Measurements from ENCODE around the gene TPSD1. TPM values are rescaled to one million over a fixed set of nuclear protein-coding genes. Genes with fewer than 3 reads are reported as not detected.

The TPSD1 gene
- total and polyA plus RNA-seq, 2 donors (not counting 1 experiment from before 2014, with no cell fraction given), result not detected

DNA sequence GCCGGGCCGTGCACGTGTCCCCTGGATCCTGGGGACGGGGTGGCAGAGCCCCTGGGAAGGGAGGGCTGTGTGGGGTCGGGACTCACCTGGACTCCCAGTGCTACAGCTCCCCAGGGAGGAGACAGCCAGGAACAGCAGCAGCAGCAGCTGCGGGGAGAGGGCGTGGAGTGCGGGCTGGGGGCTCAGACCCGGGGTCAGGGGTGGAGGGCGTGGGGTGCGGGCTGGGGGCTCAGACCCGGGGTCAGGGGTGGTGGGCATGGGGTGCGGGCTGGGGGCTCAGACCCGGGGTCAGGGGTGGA lies 20.7 kb downstream of the TPSD1 start:
- no peaks in the 10 kb centered on the region for H3K4me1 Mint-ChIP-seq
- Histone ChIP-seq H3K79me2 (ENCODE audit: control insufficient read depth, insufficient read depth, low read length) (no peaks in the 10 kb centered on the region), H3K36me3 (replicated peaks in 1 of 2; ENCODE audit: control extremely low read depth in 1 of 2, control insufficient read depth in 1 of 2, extremely low read depth in 1 of 2, insufficient read depth in 2 of 2, low read length in 1 of 2) (no peaks in the 10 kb centered on the region), H3K9ac (ENCODE audit: low read length) (no peak overlapping the region), H2AFZ (ENCODE audit: insufficient read depth, low read depth, low read length, poor library complexity, severe bottlenecking) (no peak overlapping the region), H3K27me3 (replicated peaks in 1 of 4; ENCODE audit: control extremely low read depth in 1 of 4, control insufficient read depth in 3 of 4, insufficient read depth in 4 of 4, low read length in 3 of 4) (peaks cover 0 to 20% (median 1%) of the 10 kb centered on the region in 4 experiments), H4K20me1 (ENCODE audit: control insufficient read depth, insufficient read depth, low read length, poor library complexity, severe bottlenecking) (no peaks in the 10 kb centered on the region), H3K27ac (ENCODE audit: low read length in 2 of 2) (no peak overlapping the region), H3K4me3 (ENCODE audit: control extremely low read depth in 1 of 5, extremely low read depth in 1 of 5, insufficient read depth in 1 of 5, low read depth in 2 of 5, low read length in 4 of 5) (no peak overlapping the region), H3K9me3 (ENCODE audit: control extremely low read depth in 1 of 3, control insufficient read depth in 2 of 3, insufficient read depth in 1 of 3, low read length in 2 of 3) (no peaks in the 10 kb centered on the region), H3K4me2 (replicated peaks; ENCODE audit: low read depth, low read length, poor library complexity, severe bottlenecking) (no peak overlapping the region), H3K4me1 (ENCODE audit: control insufficient read depth in 2 of 2, insufficient read depth in 2 of 2, low read length in 2 of 2) (peaks cover 0 to 4% of the 10 kb centered on the region in 2 donors)
- H3K9me3 Mint-ChIP-seq (ENCODE audit: insufficient read depth), result no peaks in the 10 kb centered on the region
- DNase-seq (no peak), ATAC-seq (ENCODE audit: low read depth) (no peak)
- no peak overlapping the region for H3K27ac Mint-ChIP-seq
- POLR2A ChIA-PET, result no interaction called here
- H3K4me3 Mint-ChIP-seq, result no peak overlapping the region
- intact Hi-C loops (cut with micrococcal nuclease), result no loop called here
- CTCF ChIA-PET, result no interaction called here
- 80% methylated on average over 6 of the region's 14 CpGs for WGBS (ENCODE audit: insufficient coverage)
- TF ChIP-seq, protein P1, sequence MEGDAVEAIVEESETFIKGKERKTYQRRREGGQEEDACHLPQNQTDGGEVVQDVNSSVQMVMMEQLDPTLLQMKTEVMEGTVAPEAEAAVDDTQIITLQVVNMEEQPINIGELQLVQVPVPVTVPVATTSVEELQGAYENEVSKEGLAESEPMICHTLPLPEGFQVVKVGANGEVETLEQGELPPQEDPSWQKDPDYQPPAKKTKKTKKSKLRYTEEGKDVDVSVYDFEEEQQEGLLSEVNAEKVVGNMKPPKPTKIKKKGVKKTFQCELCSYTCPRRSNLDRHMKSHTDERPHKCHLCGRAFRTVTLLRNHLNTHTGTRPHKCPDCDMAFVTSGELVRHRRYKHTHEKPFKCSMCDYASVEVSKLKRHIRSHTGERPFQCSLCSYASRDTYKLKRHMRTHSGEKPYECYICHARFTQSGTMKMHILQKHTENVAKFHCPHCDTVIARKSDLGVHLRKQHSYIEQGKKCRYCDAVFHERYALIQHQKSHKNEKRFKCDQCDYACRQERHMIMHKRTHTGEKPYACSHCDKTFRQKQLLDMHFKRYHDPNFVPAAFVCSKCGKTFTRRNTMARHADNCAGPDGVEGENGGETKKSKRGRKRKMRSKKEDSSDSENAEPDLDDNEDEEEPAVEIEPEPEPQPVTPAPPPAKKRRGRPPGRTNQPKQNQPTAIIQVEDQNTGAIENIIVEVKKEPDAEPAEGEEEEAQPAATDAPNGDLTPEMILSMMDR (IDR thresholded peaks at IDR 0.05), result no peak
- TF ChIP-seq EZH2 (IDR thresholded peaks at IDR 0.05; ENCODE audit: borderline replicate concordance, insufficient read depth, low read depth, low read length, poor library complexity, severe bottlenecking), result no peak
- H3K27me3 Mint-ChIP-seq, result peaks cover 15% of the 10 kb centered on the region

DNA sequence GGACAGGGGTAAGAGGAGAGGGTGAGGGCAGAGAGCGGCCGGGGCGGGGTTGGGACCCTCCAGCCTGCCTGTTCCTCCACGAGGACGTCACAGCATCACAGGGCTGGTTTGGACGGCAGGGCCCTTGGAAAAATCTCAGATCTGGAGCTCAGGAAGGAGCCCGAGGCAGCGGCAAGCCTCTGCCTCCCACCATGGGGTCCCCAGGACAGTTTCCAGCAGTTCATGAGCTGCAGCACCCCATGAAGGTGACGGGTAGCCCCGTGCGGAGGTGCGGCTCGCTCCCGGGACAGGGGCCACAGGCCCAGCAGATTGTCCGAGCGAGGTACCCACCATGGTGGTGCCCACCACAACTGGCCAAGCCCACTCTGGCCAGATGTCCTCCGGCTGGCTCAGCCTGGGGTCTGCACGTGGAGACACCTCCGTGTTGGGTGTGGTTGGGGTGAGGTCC lies 21.3 kb downstream of the TPSD1 start:
- Mint-ChIP-seq H3K9me3 (ENCODE audit: insufficient read depth) (no peaks in the 10 kb centered on the region), H3K27ac (no peak overlapping the region), H3K4me1 (no peaks in the 10 kb centered on the region), H3K27me3 (peaks cover 15% of the 10 kb centered on the region), H3K4me3 (no peak overlapping the region)
- Histone ChIP-seq H3K4me2 (replicated peaks; ENCODE audit: low read depth, low read length, poor library complexity, severe bottlenecking) (no peak overlapping the region), H2AFZ (ENCODE audit: insufficient read depth, low read depth, low read length, poor library complexity, severe bottlenecking) (no peak overlapping the region), H3K4me3 (ENCODE audit: control extremely low read depth in 1 of 5, extremely low read depth in 1 of 5, insufficient read depth in 1 of 5, low read depth in 2 of 5, low read length in 4 of 5) (no peak overlapping the region), H3K27ac (ENCODE audit: low read length in 2 of 2) (no peak overlapping the region), H3K27me3 (replicated peaks in 1 of 4; ENCODE audit: control extremely low read depth in 1 of 4, control insufficient read depth in 3 of 4, insufficient read depth in 4 of 4, low read length in 3 of 4) (peaks cover 0 to 14% (median 0%) of the 10 kb centered on the region in 4 experiments), H3K79me2 (ENCODE audit: control insufficient read depth, insufficient read depth, low read length) (no peaks in the 10 kb centered on the region), H3K4me1 (ENCODE audit: control insufficient read depth in 2 of 2, insufficient read depth in 2 of 2, low read length in 2 of 2) (peaks cover 0 to under 1% of the 10 kb centered on the region in 2 donors), H4K20me1 (ENCODE audit: control insufficient read depth, insufficient read depth, low read length, poor library complexity, severe bottlenecking) (no peaks in the 10 kb centered on the region), H3K9ac (ENCODE audit: low read length) (no peak overlapping the region), H3K36me3 (replicated peaks in 1 of 2; ENCODE audit: control extremely low read depth in 1 of 2, control insufficient read depth in 1 of 2, extremely low read depth in 1 of 2, insufficient read depth in 2 of 2, low read length in 1 of 2) (no peaks in the 10 kb centered on the region), H3K9me3 (ENCODE audit: control extremely low read depth in 1 of 3, control insufficient read depth in 2 of 3, insufficient read depth in 1 of 3, low read length in 2 of 3) (no peaks in the 10 kb centered on the region)
- ChIA-PET CTCF (no interaction called here), POLR2A (no interaction called here)
- no peak for DNase-seq
- TF ChIP-seq, protein P1 (IDR thresholded peaks at IDR 0.05), result no peak
- intact Hi-C loops (cut with micrococcal nuclease), result no loop called here
- WGBS (ENCODE audit: insufficient coverage), result 91% methylated on average over 17 of the region's 19 CpGs
- no peak for ATAC-seq (ENCODE audit: low read depth)
